Tibial nerve (tissue), 4 donors: ENCODE measurements around the gene AFAP1L2.

Source experiments
- CTCF ChIP-seq, 5 experiments: fragments of 200-600 bp in 3 of 5; fragments of 450-650 bp in 2 of 5; sonication (generic) in 3 of 5; IDR thresholded peaks; one replicate each; pipeline ENCODE4 v1.5.1; 2016 to 2019; ENCODE audit warnings: antibody characterized with exemption in 5 of 5, mild to moderate bottlenecking in 3 of 5, moderate library complexity in 2 of 5
- EP300 ChIP-seq, 2 donors: sonication (generic); formaldehyde crosslinking; IDR thresholded peaks; one replicate each; pipeline ENCODE4 v1.6.1; 2017; ENCODE audit warnings: antibody characterized with exemption in 2 of 2, mild to moderate bottlenecking in 1 of 2

GRCh38 chr10:114273910-114274309, 130.4 kb downstream of the AFAP1L2 start:
- TF ChIP-seq CTCF (IDR thresholded peaks at IDR 0.05) = no peak
- no peak for TF ChIP-seq EP300 (IDR thresholded peaks at IDR 0.05)
